DOHH2 (cell line): ENCODE results near the gene INF2.

Experiments used
- H3F3A ChIP-seq: fragments of 200-600 bp; sonication (generic), shearing (Covaris generic); 2 replicates; pipeline ENCODE4 v1.6.0; 2016; ENCODE audit warnings: antibody characterized with exemption, mild to moderate bottlenecking; ENCODE audit not compliant: control insufficient read depth, insufficient read depth
- H3K27ac ChIP-seq: fragments of 200-600 bp; sonication (generic); 2 replicates; pipeline ENCODE4 v1.5.1; 2014; ENCODE audit warnings: low read depth, mild to moderate bottlenecking, low read length, moderate library complexity
- H3K27me3 ChIP-seq: fragments of 200-600 bp; sonication (generic); 2 replicates; pipeline ENCODE4 v1.6.1; 2014; ENCODE audit warnings: mild to moderate bottlenecking, low read length, mixed read lengths; ENCODE audit not compliant: control insufficient read depth
- H3K36me3 ChIP-seq: fragments of 200-600 bp; sonication (generic); 2 replicates; pipeline ENCODE4 v1.6.1; 2014; ENCODE audit warnings: mild to moderate bottlenecking, low read length, moderate library complexity, mixed read lengths; ENCODE audit not compliant: control insufficient read depth
- H3K4me1 ChIP-seq: fragments of 200-600 bp; sonication (generic); 2 replicates; pipeline ENCODE4 v1.6.1; 2014; ENCODE audit warnings: mild to moderate bottlenecking, low read length, mixed read lengths; ENCODE audit not compliant: control insufficient read depth
- H3K4me2 ChIP-seq: fragments of 200-600 bp; sonication (generic); 2 replicates; pipeline ENCODE4 v1.6.0; 2014; ENCODE audit warnings: mild to moderate bottlenecking, low read length, moderate library complexity
- H3K4me3 ChIP-seq: fragments of 200-600 bp; sonication (generic); 2 replicates; pipeline ENCODE4 v1.5.1; 2014; ENCODE audit warnings: mild to moderate bottlenecking, low read length, mixed read lengths
- H3K79me2 ChIP-seq: fragments of 200-600 bp; sonication (generic); 2 replicates; pipeline ENCODE4 v1.6.1; 2014; ENCODE audit warnings: mild to moderate bottlenecking, low read length, mixed read lengths; ENCODE audit not compliant: control insufficient read depth
- H3K9me2 ChIP-seq: fragments of 200-600 bp; sonication (generic); replicated peaks from 2 replicates; pipeline ENCODE4 v1.6.1; 2014; ENCODE audit warnings: mild to moderate bottlenecking, low read length, mixed read lengths; ENCODE audit not compliant: control insufficient read depth
- H3K9me3 ChIP-seq: fragments of 200-600 bp; sonication (generic); 2 replicates; pipeline ENCODE4 v1.6.1; 2014; ENCODE audit warnings: antibody characterized with exemption, low read length, mixed read lengths; ENCODE audit not compliant: control insufficient read depth, insufficient read depth
- H4K20me1 ChIP-seq: fragments of 200-600 bp; sonication (generic); 2 replicates; pipeline ENCODE4 v1.6.0; 2014; ENCODE audit warnings: low read depth, mild to moderate bottlenecking, antibody characterized with exemption, low read length, moderate library complexity; ENCODE audit not compliant: control insufficient read depth, insufficient read depth
- CTCF ChIP-seq: fragments of 200-600 bp; sonication (generic); IDR thresholded peaks from one replicate; pipeline ENCODE4 v1.5.1; 2014; ENCODE audit warnings: antibody characterized with exemption, mild to moderate bottlenecking, low read depth, low read length; ENCODE audit not compliant: poor library complexity, severe bottlenecking
- EZH2phosphoT487 ChIP-seq: fragments of 200-600 bp; sonication (generic); IDR thresholded peaks from 2 replicates; pipeline ENCODE4 v1.6.1; 2017; ENCODE audit warnings: borderline replicate concordance, mild to moderate bottlenecking, antibody characterized with exemption, low read length, moderate library complexity, mixed read lengths

Gene INF2

GRCh38 chr14:104757681-104758392 is 68.4 kb downstream of the INF2 start:
- no peaks in the 10 kb centered on the region for H3K27me3 ChIP-seq
- H3K27ac ChIP-seq = no peak overlapping the region
- H3F3A ChIP-seq = 0 out of 2 replicates have a peak, but pooled peaks cover 5% of the 10 kb centered on the region
- H3K4me2 ChIP-seq = no peak overlapping the region
- no peak for TF ChIP-seq CTCF
- TF ChIP-seq EZH2phosphoT487 = no peak
- no peaks in the 10 kb centered on the region for H3K9me3 ChIP-seq
- H3K36me3 ChIP-seq = peaks cover 77% of the 10 kb centered on the region
- no peaks in the 10 kb centered on the region for H3K9me2 ChIP-seq
- peaks cover 56% of the 10 kb centered on the region for H3K79me2 ChIP-seq
- no peak overlapping the region for H3K4me3 ChIP-seq
- peaks cover 16% of the 10 kb centered on the region; the same call in 1 of the 2 replicates for H4K20me1 ChIP-seq
- H3K4me1 ChIP-seq = peaks cover 14% of the 10 kb centered on the region

DNA sequence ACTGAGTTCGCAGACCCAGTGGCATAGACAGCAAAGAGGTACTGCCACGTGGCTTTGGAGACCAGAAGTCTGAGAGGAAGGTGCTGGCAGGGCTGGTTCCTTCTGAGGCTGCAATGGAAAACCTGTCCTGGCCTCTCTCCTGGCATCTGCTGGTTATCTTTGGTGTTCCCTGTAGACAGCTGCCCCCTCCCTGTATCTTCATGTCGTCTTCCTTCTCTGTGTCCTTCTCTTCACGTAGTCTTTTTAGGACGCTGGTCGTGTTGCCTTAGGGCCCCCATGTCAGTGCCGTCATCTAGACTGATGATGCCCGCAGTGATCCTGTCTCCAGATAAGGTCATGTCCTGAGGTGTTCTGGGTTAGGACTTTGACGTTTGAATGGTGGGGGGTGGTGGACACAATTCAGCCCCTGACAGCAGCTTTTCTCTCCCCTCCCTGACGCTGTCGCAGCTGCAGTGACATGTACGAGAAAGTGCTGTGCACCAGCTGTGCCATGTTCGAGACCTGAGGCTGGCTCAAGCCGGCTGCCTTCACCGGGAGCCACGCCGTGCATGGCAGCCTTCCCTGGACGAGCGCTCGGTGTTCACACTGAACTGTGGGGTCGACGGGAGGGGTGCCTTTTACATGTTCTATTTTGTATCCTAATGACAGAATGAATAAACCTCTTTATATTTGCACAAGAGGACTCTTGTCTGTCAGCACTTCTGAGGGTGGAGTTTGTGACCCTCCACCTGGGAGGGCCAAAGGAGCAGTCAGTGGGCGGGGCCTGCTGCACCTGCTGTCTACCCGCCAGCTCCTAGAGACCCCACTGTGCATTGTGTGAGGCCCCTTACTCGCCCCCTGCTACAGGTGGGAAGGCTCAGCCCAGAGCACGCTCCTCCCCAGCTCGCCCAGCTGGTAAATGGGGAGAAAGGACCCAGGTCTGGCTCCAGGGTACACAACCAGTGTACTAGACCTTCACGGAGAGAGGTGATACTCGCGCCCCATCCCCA is 69.9 kb downstream of the INF2 start:
- peaks cover 43% of the 10 kb centered on the region for H3K79me2 ChIP-seq

DNA sequence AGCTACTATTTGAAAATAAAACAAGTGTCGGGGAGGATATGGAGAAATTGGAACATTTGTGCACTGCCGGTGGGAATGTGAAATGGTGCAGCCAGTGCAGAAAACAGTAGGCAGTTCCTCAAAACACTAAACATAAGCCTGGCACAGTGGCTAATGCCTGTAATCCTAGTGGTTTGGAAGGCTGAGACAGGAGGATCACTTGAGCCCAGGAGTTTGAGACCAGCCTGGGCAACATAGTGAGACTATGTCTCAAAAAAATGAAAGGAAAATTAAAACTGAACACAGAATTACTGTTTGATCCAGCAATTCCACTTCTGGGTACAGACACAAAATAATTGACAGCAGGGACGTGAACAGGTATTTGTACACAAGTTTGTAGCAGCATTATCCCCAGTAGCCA is 76.1 kb downstream of the INF2 start:
- H4K20me1 ChIP-seq = no peaks in the 10 kb centered on the region
- H3K4me3 ChIP-seq = no peak overlapping the region
- TF ChIP-seq CTCF (no peak), EZH2phosphoT487 (no peak)
- H3K27ac ChIP-seq = no peak overlapping the region
- H3F3A ChIP-seq = peaks cover 22% of the 10 kb centered on the region
- H3K27me3 ChIP-seq = no peaks in the 10 kb centered on the region
- H3K79me2 ChIP-seq = no peaks in the 10 kb centered on the region
- peaks cover 18% of the 10 kb centered on the region for H3K36me3 ChIP-seq
- H3K9me2 ChIP-seq = no peaks in the 10 kb centered on the region
- H3K4me2 ChIP-seq = no peak overlapping the region
- peaks cover 4% of the 10 kb centered on the region; the same call in 1 of the 2 replicates for H3K9me3 ChIP-seq
- H3K4me1 ChIP-seq = peaks cover 9% of the 10 kb centered on the region

More for the DNA sequence above, 69.9 kb downstream of the INF2 start:
- Histone ChIP-seq H3K4me2 (no peak overlapping the region), H3K9me3 (no peaks in the 10 kb centered on the region), H3F3A (0 out of 2 replicates have a peak, but pooled peaks cover 5% of the 10 kb centered on the region), H4K20me1 (peaks cover 9% of the 10 kb centered on the region; the same call in 1 of the 2 replicates), H3K9me2 (no peaks in the 10 kb centered on the region), H3K27me3 (no peaks in the 10 kb centered on the region), H3K36me3 (peaks cover 65% of the 10 kb centered on the region), H3K4me1 (peaks cover 7% of the 10 kb centered on the region), H3K27ac (no peak overlapping the region), H3K4me3 (no peak overlapping the region)
- TF ChIP-seq EZH2phosphoT487 = no peak
- TF ChIP-seq CTCF = no peak
